Activated T-helper 2 cell treated with anti-CD3 and anti-CD28 coated beads, Interferon-gamma antibody, Interleukin-2, Interleukin-4, amounts not matched to agents 10 μg/mL and 5 μg/mL and 100 μg/mL, durations not matched to agents 14 hours and 24 hours and 36 hours (primary cell): Measurements from ENCODE around the gene TIMM17A. TPM values are rescaled to one million over a fixed set of nuclear protein-coding genes. Genes with fewer than 3 reads are reported as not detected.

ENCODE experiments used
- DNase-seq: peaks from one replicate; pipeline ENCODE4 v3.0.0; 2021; ENCODE audit warnings: low spot score
- H3K27ac Mint-ChIP-seq: one replicate; pipeline ENCODE4 v1.8.0; 2021; ENCODE audit warnings: mixed read lengths
- H3K27me3 Mint-ChIP-seq: one replicate; pipeline ENCODE4 v1.8.0; 2021; ENCODE audit warnings: low read depth, mixed read lengths
- H3K36me3 Mint-ChIP-seq: one replicate; pipeline ENCODE4 v1.8.0; 2021; ENCODE audit warnings: low read depth, mixed read lengths
- H3K4me1 Mint-ChIP-seq: one replicate; pipeline ENCODE4 v1.8.0; 2021; ENCODE audit warnings: low read depth, mixed read lengths
- H3K4me3 Mint-ChIP-seq: one replicate; pipeline ENCODE4 v1.8.0; 2021; ENCODE audit warnings: low read depth, mild to moderate bottlenecking, moderate library complexity, mixed read lengths
- H3K9me3 Mint-ChIP-seq: one replicate; pipeline ENCODE4 v1.8.0; 2021; ENCODE audit warnings: mixed read lengths
- intact Hi-C: fragments of 100-400 bp; cut with micrococcal nuclease; formaldehyde crosslinking; loops from one replicate; pipeline ENCODE4 v1.15.1; 2023
- total RNA-seq: library from RNA; stranded (reverse); gene quantifications from 2 replicates; pipeline ENCODE4 v1.2.3, GENCODE V29; 2022

TIMM17A gene
- total RNA-seq, 1 donor from 2014 or later: 92.6 TPM

DNA sequence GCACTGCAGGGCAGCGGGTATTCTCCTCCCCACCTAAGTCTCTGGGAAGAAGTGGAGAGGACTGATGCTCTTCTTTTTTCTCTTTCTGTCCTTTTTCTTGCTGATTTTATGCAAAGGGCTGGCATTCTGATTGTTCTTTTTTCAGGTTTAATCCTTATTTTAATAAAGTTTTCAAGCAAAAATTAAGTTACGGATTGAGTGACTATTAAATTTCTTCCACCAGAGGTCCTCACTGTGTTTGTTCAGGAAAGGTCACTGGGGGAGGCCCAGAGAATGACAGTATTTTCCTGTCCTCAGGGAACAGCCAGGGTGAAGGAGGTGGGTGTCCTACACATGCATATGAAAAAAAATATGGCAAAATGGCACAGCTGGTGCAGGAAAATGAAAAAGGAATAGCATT, 50.7 kb downstream of the TIMM17A start:
- H3K36me3 Mint-ChIP-seq: peaks cover 40% of the 10 kb centered on the region
- no peak for DNase-seq
- H3K27me3 Mint-ChIP-seq: no peaks in the 10 kb centered on the region
- H3K4me1 Mint-ChIP-seq: no peaks in the 10 kb centered on the region
- H3K9me3 Mint-ChIP-seq: no peaks in the 10 kb centered on the region
- H3K4me3 Mint-ChIP-seq: no peak overlapping the region
- intact Hi-C loops: loop anchor here (5.0 kb wide), 1 partner anchor 111 kb away; no protein-coding TSS in a partner anchor
- H3K27ac Mint-ChIP-seq: no peak overlapping the region

DNA sequence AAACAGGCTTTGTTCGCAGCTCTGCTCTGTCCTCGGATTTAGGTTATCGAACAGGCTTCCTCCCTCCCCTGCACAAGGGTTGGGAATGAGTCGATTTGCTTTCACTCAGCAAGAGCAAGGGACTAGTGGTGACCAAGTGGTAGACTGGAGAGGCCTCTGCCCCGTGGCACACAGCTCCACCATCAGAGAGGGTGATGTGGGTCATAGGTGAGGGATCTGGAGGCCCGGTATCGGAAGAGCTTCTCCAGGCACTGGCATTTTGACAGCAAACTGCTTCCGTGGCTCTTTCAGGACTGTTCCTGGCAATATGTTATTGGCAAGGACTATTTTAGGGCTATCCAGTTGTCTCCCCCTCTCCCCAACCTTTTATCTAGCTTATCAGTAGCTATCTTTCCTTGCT, 52.0 kb downstream of the TIMM17A start:
- no peaks in the 10 kb centered on the region for H3K27me3 Mint-ChIP-seq
- no peak overlapping the region for H3K27ac Mint-ChIP-seq
- H3K36me3 Mint-ChIP-seq: peaks cover 34% of the 10 kb centered on the region
- H3K4me1 Mint-ChIP-seq: no peaks in the 10 kb centered on the region
- no peak overlapping the region for H3K4me3 Mint-ChIP-seq
- intact Hi-C loops: loop anchor here (5.0 kb wide), 1 partner anchor 110 kb away; no protein-coding TSS in a partner anchor
- no peak for DNase-seq
- no peaks in the 10 kb centered on the region for H3K9me3 Mint-ChIP-seq

DNA sequence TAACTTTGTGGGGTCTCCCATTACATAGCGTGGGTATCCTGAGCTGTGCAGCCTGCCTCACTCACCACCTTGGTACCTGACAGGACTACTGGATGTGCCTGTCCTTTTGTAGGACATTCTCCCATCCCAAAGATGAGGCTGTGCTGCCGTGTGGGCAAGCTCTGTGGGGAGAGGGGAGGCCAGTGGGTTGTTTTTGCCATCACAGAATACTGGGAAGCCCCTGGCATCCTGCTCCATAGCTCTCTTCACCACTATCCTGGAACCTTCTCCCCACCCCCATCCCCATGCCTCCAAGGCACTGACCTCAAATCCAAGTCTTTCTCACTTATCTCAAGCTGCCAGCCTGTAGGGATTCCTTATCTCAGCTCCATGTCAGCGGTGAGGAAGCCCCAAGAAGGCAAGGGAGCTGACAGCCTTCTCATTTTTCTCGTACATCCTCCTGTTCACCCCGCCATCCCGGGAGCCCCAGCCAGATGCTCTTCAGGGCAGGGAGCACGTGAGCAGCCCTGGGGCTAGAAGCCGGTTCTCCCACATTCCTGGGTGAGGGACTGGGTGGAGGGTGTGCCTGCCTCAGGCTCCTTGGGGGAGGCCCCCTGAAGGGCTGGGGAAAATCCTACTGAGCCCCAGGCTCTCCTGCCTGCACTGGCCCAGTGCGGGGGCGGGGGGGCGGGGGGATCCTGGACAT, 52.6 kb downstream of the TIMM17A start:
- H3K4me3 Mint-ChIP-seq: no peak overlapping the region
- no peak for DNase-seq
- no peaks in the 10 kb centered on the region for H3K9me3 Mint-ChIP-seq
- no peaks in the 10 kb centered on the region for H3K4me1 Mint-ChIP-seq
- peaks cover 28% of the 10 kb centered on the region for H3K36me3 Mint-ChIP-seq
- intact Hi-C loops: loop anchor here (5.0 kb wide), 1 partner anchor 109 kb away; no protein-coding TSS in a partner anchor
- H3K27me3 Mint-ChIP-seq: no peaks in the 10 kb centered on the region
- no peak overlapping the region for H3K27ac Mint-ChIP-seq

DNA sequence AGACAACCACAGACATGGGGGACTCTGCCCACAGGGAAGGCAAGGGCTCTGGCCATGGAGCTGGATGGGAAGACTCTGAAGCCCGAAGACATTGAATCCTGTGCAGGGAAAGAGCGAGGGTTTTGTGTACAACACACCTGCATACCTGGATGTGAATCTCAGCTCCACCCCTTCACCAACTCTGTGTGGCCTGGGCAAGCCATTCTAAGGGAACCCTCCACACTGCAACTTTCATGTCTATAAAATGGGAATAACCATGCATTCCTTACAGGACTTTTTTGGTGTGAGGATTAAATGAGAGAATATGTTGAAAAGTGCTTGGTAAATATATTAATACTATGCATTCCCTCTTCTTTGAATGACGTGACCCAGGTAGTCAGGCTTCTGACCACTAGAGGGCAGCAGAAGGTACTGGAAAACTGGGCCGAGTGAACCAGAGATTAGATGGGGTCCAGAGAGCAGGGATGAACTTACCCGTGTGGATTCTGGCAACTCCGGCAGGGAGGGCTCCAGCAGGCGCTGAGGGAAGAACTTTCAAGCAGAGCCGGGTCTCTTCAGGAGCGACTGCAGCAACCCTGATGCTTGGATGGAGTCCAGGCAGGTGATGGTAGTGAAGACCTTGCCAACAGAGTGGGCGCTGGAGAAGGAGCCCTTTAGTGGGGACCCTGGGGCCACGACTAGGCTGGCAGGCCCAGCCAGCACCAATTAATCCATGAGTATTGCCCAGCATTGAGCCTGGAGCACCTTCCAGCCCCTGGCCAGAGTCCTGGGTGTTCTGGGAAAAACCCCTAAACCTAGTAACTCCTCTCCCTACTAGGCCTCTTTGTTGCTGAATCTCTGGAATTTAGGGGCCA, 54.2 kb downstream of the TIMM17A start:
- no peak overlapping the region for H3K27ac Mint-ChIP-seq
- H3K27me3 Mint-ChIP-seq: no peaks in the 10 kb centered on the region
- peaks cover 12% of the 10 kb centered on the region for H3K36me3 Mint-ChIP-seq
- peak; percentile 32 for DNase-seq
- H3K4me1 Mint-ChIP-seq: no peaks in the 10 kb centered on the region
- H3K9me3 Mint-ChIP-seq: no peaks in the 10 kb centered on the region
- H3K4me3 Mint-ChIP-seq: no peak overlapping the region
- intact Hi-C loops: loop anchor here (1.0 to 5.0 kb wide), 2 partner anchors 108 to 126 kb away; no protein-coding TSS in a partner anchor

DNA sequence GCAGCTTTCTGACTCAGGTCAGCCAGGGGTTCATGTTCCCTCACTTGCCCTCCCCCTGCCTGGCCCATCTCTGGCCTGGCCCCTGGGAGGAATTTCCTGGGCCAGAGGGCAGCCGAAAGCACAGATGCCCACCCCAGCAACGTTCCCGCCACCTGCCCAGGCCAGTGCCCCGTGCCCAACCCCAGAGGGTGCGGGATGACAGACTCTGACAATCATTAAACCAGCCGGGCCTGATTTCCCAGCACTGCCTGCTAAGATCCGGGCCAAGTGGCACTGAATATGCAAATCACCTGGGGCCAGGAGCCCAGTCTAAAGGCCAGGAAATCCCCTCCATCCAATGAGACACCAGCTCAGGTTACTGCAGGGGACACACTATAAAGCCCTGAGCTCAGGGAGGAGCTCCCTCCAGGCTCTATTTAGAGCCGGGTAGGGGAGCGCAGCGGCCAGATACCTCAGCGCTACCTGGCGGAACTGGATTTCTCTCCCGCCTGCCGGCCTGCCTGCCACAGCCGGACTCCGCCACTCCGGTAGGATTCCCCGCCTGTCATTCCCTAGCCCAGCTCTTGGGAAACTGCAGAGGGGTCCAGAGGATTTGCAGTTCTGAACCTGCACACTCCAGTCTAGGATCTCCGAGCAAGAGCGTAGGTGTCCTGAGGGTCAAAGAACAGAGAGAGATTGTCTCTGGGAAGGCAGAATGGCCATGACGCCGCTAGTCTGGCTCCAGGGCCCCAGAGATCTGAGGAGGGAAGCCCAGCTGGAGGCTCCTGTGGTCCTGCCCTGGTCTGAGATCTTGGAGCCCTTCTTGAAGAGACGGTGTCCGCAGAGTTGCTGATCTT, 55.1 kb downstream of the TIMM17A start, which contains the start of gene ELF3:
Gene ELF3 (plus strand): TSS at position 408 of the 836 bp plus-strand sequence. CDS start 550 bp downstream, outside the sequence.
- H3K36me3 Mint-ChIP-seq: peaks cover 6% of the 10 kb centered on the region
- no peak within 1 kb of the TSS for H3K27ac Mint-ChIP-seq
- no peak for DNase-seq
- H3K9me3 Mint-ChIP-seq: no peaks in the 10 kb centered on the region
- H3K4me1 Mint-ChIP-seq: no peaks in the 10 kb centered on the region
- H3K4me3 Mint-ChIP-seq: no peak within 1 kb of the TSS
- no peaks in the 10 kb centered on the region for H3K27me3 Mint-ChIP-seq
- intact Hi-C loops: no loop called here

DNA sequence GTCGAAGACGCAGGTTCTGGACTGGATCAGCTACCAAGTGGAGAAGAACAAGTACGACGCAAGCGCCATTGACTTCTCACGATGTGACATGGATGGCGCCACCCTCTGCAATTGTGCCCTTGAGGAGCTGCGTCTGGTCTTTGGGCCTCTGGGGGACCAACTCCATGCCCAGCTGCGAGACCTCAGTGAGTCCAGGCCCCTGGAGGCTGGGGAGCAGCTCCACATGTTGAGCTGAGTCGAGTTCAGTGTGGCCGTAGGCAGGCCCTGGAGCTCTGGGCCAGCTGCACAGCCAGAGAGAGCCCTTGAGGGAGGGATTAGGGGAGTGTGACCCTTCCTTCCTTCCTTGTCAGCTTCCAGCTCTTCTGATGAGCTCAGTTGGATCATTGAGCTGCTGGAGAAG, 56.7 kb downstream of the TIMM17A start:
- intact Hi-C loops: no loop called here
- H3K9me3 Mint-ChIP-seq: no peaks in the 10 kb centered on the region
- H3K4me3 Mint-ChIP-seq: no peak overlapping the region
- H3K36me3 Mint-ChIP-seq: no peaks in the 10 kb centered on the region
- no peaks in the 10 kb centered on the region for H3K27me3 Mint-ChIP-seq
- H3K27ac Mint-ChIP-seq: no peak overlapping the region
- no peaks in the 10 kb centered on the region for H3K4me1 Mint-ChIP-seq
- no peak for DNase-seq

DNA sequence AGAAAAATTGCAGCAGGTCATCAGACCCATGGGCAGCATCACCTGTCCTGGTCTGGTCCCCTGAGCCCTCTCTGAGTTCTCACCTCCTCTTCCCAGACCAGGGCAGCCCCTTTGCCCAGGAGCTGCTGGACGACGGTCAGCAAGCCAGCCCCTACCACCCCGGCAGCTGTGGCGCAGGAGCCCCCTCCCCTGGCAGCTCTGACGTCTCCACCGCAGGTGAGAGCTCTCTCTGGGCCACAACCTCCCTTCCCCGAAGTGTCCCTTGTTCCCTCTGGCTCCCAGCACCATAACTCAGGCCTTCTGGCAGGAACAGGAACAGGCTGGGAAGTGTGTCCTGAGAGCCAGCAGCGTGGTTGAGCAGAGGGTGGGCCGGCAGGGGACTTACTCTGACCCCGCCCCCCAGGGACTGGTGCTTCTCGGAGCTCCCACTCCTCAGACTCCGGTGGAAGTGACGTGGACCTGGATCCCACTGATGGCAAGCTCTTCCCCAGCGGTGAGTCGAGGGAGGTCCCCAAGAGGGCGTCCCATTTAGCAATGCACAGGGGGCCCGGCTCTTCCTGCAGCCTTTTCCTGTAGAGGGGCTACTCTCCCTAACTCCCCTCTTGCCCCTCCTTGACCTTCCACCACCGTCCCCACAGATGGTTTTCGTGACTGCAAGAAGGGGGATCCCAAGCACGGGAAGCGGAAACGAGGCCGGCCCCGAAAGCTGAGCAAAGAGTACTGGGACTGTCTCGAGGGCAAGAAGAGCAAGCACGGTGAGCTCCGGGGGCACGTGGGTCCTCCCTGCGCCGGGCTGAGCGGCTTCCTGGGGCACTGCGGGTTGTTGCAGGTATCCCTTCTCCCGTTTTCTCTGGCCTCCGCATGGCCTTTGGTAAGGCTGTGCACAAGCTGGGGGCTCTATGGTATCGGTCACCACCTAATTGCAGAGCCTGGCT, 57.5 kb downstream of the TIMM17A start:
- Mint-ChIP-seq H3K4me3 (no peak overlapping the region), H3K36me3 (no peaks in the 10 kb centered on the region), H3K9me3 (no peaks in the 10 kb centered on the region), H3K27me3 (no peaks in the 10 kb centered on the region), H3K27ac (no peak overlapping the region), H3K4me1 (no peaks in the 10 kb centered on the region)
- DNase-seq: no peak
- intact Hi-C loops: no loop called here

DNA sequence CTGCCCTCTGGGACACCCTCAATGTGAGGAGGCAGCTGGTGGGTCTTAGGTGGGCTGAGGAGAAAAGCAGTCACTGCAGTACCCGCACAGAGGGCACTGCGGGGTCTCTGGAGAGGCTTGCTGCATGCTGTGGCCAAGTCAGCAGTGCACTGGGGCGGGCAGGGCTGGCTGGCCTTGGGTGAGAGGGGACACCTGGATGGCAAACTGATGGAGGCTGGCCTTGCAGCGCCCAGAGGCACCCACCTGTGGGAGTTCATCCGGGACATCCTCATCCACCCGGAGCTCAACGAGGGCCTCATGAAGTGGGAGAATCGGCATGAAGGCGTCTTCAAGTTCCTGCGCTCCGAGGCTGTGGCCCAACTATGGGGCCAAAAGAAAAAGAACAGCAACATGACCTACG, 58.3 kb downstream of the TIMM17A start:
- intact Hi-C loops: no loop called here
- no peak overlapping the region for H3K27ac Mint-ChIP-seq
- no peaks in the 10 kb centered on the region for H3K36me3 Mint-ChIP-seq
- H3K27me3 Mint-ChIP-seq: no peaks in the 10 kb centered on the region
- no peaks in the 10 kb centered on the region for H3K9me3 Mint-ChIP-seq
- H3K4me3 Mint-ChIP-seq: no peak overlapping the region
- H3K4me1 Mint-ChIP-seq: no peaks in the 10 kb centered on the region
- no peak for DNase-seq

DNA sequence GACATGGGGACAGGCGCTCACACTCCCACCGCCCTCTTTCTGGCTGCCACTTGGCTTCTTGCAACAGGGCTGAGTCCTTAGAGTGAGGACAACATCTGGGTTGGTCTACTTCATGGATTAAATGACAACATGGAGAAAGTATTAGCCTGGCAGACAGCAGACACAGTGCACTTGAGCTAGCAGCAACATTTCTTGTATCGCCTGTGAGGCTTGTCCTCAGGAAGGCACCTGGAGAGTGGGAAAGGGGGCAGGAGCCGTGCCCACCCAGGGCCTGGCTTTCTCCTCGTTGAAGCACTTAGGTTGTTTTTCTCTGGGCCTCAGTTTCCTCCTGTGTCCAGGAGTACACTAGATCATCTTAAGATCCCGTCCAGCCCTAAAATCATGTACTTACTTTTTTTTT, 58.8 kb downstream of the TIMM17A start:
- H3K27ac Mint-ChIP-seq: no peak overlapping the region

DNA sequence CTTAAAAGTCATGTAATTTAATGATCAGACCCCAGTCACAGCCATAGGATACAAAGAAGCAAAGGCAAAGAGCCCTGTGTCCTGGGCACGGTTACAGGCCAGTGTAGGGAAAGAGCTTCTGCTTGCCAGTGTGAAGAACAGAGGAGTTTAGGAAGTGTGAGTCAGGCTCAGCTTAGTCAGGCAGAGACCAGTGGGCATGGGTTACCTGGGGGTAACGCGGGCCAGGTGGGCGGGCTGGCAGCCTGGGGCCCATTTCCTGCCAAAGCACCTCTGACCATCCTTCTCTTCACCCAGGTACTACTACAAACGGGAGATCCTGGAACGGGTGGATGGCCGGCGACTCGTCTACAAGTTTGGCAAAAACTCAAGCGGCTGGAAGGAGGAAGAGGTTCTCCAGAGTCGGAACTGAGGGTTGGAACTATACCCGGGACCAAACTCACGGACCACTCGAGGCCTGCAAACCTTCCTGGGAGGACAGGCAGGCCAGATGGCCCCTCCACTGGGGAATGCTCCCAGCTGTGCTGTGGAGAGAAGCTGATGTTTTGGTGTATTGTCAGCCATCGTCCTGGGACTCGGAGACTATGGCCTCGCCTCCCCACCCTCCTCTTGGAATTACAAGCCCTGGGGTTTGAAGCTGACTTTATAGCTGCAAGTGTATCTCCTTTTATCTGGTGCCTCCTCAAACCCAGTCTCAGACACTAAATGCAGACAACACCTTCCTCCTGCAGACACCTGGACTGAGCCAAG, 59.8 kb downstream of the TIMM17A start:
- no peaks in the 10 kb centered on the region for H3K4me1 Mint-ChIP-seq
- H3K27ac Mint-ChIP-seq: no peak overlapping the region
- no peak overlapping the region for H3K4me3 Mint-ChIP-seq
- no peaks in the 10 kb centered on the region for H3K36me3 Mint-ChIP-seq
- no peaks in the 10 kb centered on the region for H3K9me3 Mint-ChIP-seq
- DNase-seq: no peak
- intact Hi-C loops: no loop called here
- no peaks in the 10 kb centered on the region for H3K27me3 Mint-ChIP-seq

More for the DNA sequence above, 58.8 kb downstream of the TIMM17A start:
- Mint-ChIP-seq H3K4me1 (no peaks in the 10 kb centered on the region), H3K4me3 (no peak overlapping the region), H3K27me3 (no peaks in the 10 kb centered on the region), H3K9me3 (no peaks in the 10 kb centered on the region), H3K36me3 (no peaks in the 10 kb centered on the region)
- intact Hi-C loops: no loop called here
- DNase-seq: no peak

DNA sequence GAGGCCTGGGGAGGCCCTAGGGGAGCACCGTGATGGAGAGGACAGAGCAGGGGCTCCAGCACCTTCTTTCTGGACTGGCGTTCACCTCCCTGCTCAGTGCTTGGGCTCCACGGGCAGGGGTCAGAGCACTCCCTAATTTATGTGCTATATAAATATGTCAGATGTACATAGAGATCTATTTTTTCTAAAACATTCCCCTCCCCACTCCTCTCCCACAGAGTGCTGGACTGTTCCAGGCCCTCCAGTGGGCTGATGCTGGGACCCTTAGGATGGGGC, 60.3 kb downstream of the TIMM17A start:
- intact Hi-C loops: no loop called here
- DNase-seq: no peak
- H3K9me3 Mint-ChIP-seq: no peaks in the 10 kb centered on the region
- H3K27ac Mint-ChIP-seq: no peak overlapping the region
- H3K27me3 Mint-ChIP-seq: no peaks in the 10 kb centered on the region
- H3K36me3 Mint-ChIP-seq: no peaks in the 10 kb centered on the region
- no peak overlapping the region for H3K4me3 Mint-ChIP-seq
- H3K4me1 Mint-ChIP-seq: no peaks in the 10 kb centered on the region
